IMR-90 (cell line): ENCODE measurements around the gene FAM83G. TPM values are rescaled to one million over a fixed set of nuclear protein-coding genes. Genes with fewer than 3 reads are reported as not detected.

Experiments used
- ATAC-seq: fragments of 200-7000 bp; cut with Tn5 transposase; 2 replicates; pipeline ENCODE4 v1.9.1; 2020; ENCODE audit warnings: low read depth, mild to moderate bottlenecking, moderate library complexity
- BruUV-seq: library from RNA; stranded (reverse); fragments of 400-500 nt; replicated peaks from 2 replicates; lab custom pipeline; 2021; lab: Mats Ljungman, UMichigan
- CTCF ChIA-PET: fragments of 300-600 bp; formaldehyde crosslinking; extraction: SDS; loops from one replicate; lab custom pipeline; 2021; ENCODE audit warnings: antibody characterized with exemption; lab: Yijun Ruan, JAX
- POLR2A ChIA-PET: fragments of 300-600 bp; sonication (Branson Sonifier 250); formaldehyde crosslinking; loops from one replicate; lab custom pipeline; 2022; ENCODE audit warnings: antibody characterized with exemption; ENCODE audit not compliant: unreplicated experiment; lab: Charles Lee
- DNase-seq: peaks from one replicate; pipeline ENCODE4 v3.0.0; 2013
- H2AFZ ChIP-seq: replicated peaks from 2 replicates; pipeline ENCODE3; 2013; ENCODE audit warnings: low read length, mild to moderate bottlenecking; ENCODE audit not compliant: poor library complexity
- H2AK5ac ChIP-seq: 2 replicates; pipeline ENCODE4 v1.6.1; 2013; ENCODE audit warnings: low read depth, low read length, inconsistent platforms
- H2AK9ac ChIP-seq: replicated peaks from 2 replicates; pipeline ENCODE3; 2013; ENCODE audit warnings: mild to moderate bottlenecking, low read depth, low read length, moderate library complexity; ENCODE audit not compliant: poor library complexity
- H2BK120ac ChIP-seq: 2 replicates; pipeline ENCODE4 v1.6.1; 2013; ENCODE audit warnings: low read depth, low read length, inconsistent platforms
- H2BK15ac ChIP-seq: 3 replicates; pipeline ENCODE4 v1.6.1; 2013; ENCODE audit warnings: low read depth, low read length, inconsistent platforms
- H2BK20ac ChIP-seq: 2 replicates; pipeline ENCODE4 v1.6.1; 2013; ENCODE audit warnings: low read depth, mild to moderate bottlenecking, inconsistent platforms, low read length, moderate library complexity
- H2BK5ac ChIP-seq: 2 replicates; pipeline ENCODE4 v1.6.1; 2013; ENCODE audit warnings: mild to moderate bottlenecking, low read depth, low read length, inconsistent platforms; ENCODE audit not compliant: poor library complexity, severe bottlenecking
- H3K14ac ChIP-seq: replicated peaks from 2 replicates; pipeline ENCODE4 v1.6.1; 2013; ENCODE audit warnings: low read depth, low read length, inconsistent platforms
- H3K18ac ChIP-seq: 2 replicates; pipeline ENCODE4 v1.6.1; 2013; ENCODE audit warnings: low read depth, low read length, control low read depth
- H3K23ac ChIP-seq: 2 replicates; pipeline ENCODE4 v1.6.1; 2013; ENCODE audit warnings: low read depth, low read length, inconsistent platforms
- H3K27ac ChIP-seq: 2 replicates; pipeline ENCODE4 v1.5.1; 2013; ENCODE audit warnings: mild to moderate bottlenecking, control low read depth, low read length; ENCODE audit not compliant: insufficient read depth
- H3K27me3 ChIP-seq: 2 replicates; pipeline ENCODE4 v1.6.1; 2013; ENCODE audit warnings: low read length; ENCODE audit not compliant: control insufficient read depth, insufficient read depth
- H3K36me3 ChIP-seq: 2 replicates; pipeline ENCODE4 v1.6.1; 2013; ENCODE audit warnings: low read length, mixed read lengths; ENCODE audit not compliant: control insufficient read depth, insufficient read depth
- H3K4ac ChIP-seq: 2 replicates; pipeline ENCODE4 v1.6.1; 2013; ENCODE audit warnings: low read depth, low read length, inconsistent platforms
- H3K4me1 ChIP-seq: 2 replicates; pipeline ENCODE4 v1.6.1; 2013; ENCODE audit warnings: low read length, mixed read lengths; ENCODE audit not compliant: control insufficient read depth, insufficient read depth
- H3K4me2 ChIP-seq: 2 replicates; pipeline ENCODE4 v1.6.1; 2013; ENCODE audit warnings: low read depth, mild to moderate bottlenecking, control low read depth, low read length, moderate library complexity
- H3K4me3 ChIP-seq: 2 replicates; pipeline ENCODE4 v1.5.1; 2013; ENCODE audit warnings: low read depth, mild to moderate bottlenecking, control low read depth, low read length, moderate library complexity; ENCODE audit not compliant: insufficient read depth
- H3K56ac ChIP-seq: 2 replicates; pipeline ENCODE4 v1.6.1; 2013; ENCODE audit warnings: low read length, inconsistent platforms; ENCODE audit not compliant: insufficient read depth; ENCODE audit errors: extremely low read depth
- H3K79me1 ChIP-seq, 2 experiments: 2 replicates each; pipeline ENCODE4 v1.6.1; 2013; ENCODE audit warnings: low read length in 2 of 2, inconsistent platforms in 1 of 2, low read depth in 1 of 2
- H3K9ac ChIP-seq: 2 replicates; pipeline ENCODE4 v1.6.1; 2013; ENCODE audit warnings: low read depth, low read length, control low read depth
- H3K9me1 ChIP-seq: 2 replicates; pipeline ENCODE4 v1.6.1; 2013; ENCODE audit warnings: low read length, inconsistent platforms; ENCODE audit not compliant: insufficient read depth
- H3K9me3 ChIP-seq: 2 replicates; pipeline ENCODE4 v1.6.1; 2013; ENCODE audit warnings: low read length; ENCODE audit not compliant: control insufficient read depth, insufficient read depth
- H4K20me1 ChIP-seq: 2 replicates; pipeline ENCODE4 v1.6.1; 2013; ENCODE audit warnings: low read length, inconsistent platforms; ENCODE audit not compliant: insufficient read depth
- H4K5ac ChIP-seq: 2 replicates; pipeline ENCODE4 v1.6.1; 2013; ENCODE audit warnings: mild to moderate bottlenecking, low read depth, low read length, control low read depth
- H4K8ac ChIP-seq, 2 experiments: 2 replicates each; pipeline ENCODE4 v1.6.1; 2013; ENCODE audit warnings: low read depth in 2 of 2, low read length in 2 of 2, control low read depth in 1 of 2, inconsistent platforms in 1 of 2
- H4K91ac ChIP-seq: 2 replicates; pipeline ENCODE4 v1.6.1; 2013; ENCODE audit warnings: low read depth, low read length, inconsistent platforms; ENCODE audit not compliant: insufficient read depth
- BHLHE40 ChIP-seq: fragments of 150-350 bp; IDR thresholded peaks from 2 replicates; pipeline ENCODE4 v1.6.1; 2016; ENCODE audit warnings: mild to moderate bottlenecking, low read depth, low read length
- CHD1 ChIP-seq: IDR thresholded peaks from 2 replicates; pipeline ENCODE4 v1.6.1; 2012; ENCODE audit warnings: low read depth, low read length, improper control_type of control experiment
- ELK1 ChIP-seq: fragments of 150-350 bp; IDR thresholded peaks from 2 replicates; pipeline ENCODE4 v1.6.1; 2016; ENCODE audit warnings: low read depth, mild to moderate bottlenecking, low read length, moderate library complexity, borderline replicate concordance
- MAFK ChIP-seq: IDR thresholded peaks from 2 replicates; pipeline ENCODE4 v1.6.1; 2012; ENCODE audit warnings: low read depth, low read length, improper control_type of control experiment
- MXI1 ChIP-seq: IDR thresholded peaks from 2 replicates; pipeline ENCODE4 v1.6.1; 2012; ENCODE audit warnings: low read depth, mild to moderate bottlenecking, low read length, moderate library complexity, borderline replicate concordance
- NFE2L2 ChIP-seq: fragments of 150-350 bp; IDR thresholded peaks from 2 replicates; pipeline ENCODE4 v1.6.1; 2016; ENCODE audit warnings: low read depth, mild to moderate bottlenecking, low read length
- POLR2A ChIP-seq: IDR thresholded peaks from 2 replicates; pipeline ENCODE4 v1.6.1; 2012; ENCODE audit warnings: mild to moderate bottlenecking, low read depth, low read length
- RAD21 ChIP-seq: IDR thresholded peaks from 2 replicates; pipeline ENCODE4 v1.6.1; 2012; ENCODE audit warnings: low read length, improper control_type of control experiment
- SMC3 ChIP-seq: fragments of 150-350 bp; IDR thresholded peaks from 2 replicates; pipeline ENCODE4 v1.6.1; 2016; ENCODE audit warnings: low read depth, mild to moderate bottlenecking, antibody characterized with exemption, low read length, moderate library complexity
- WGBS, 2 experiments: methylation state at CpG; one replicate each; pipeline versions ENCODE4 v1.1.5 to v1.1.7; 2013; ENCODE audit warnings: missing lambda C conversion rate in 2 of 2; ENCODE audit not compliant: insufficient read length in 1 of 2; ENCODE audit errors: extremely low coverage in 2 of 2; 5-methylcytosine and 5-hydroxymethylcytosine counted together
- dilution Hi-C: fragments of 300-500 bp; cut with HindIII; formaldehyde crosslinking; loops from one replicate; pipeline ENCODE4 v1.14.3; 2018; ENCODE audit warnings: low sequenced_read_pairs; ENCODE audit not compliant: unreplicated experiment
- in situ Hi-C: fragments of 300-500 bp; cut with MboI; formaldehyde crosslinking; loops from 3 replicates; pipeline ENCODE4 v1.14.3; 2019; ENCODE audit warnings: low sequenced_read_pairs, inconsistent platforms, mixed read lengths
- intact Hi-C: fragments of 100-400 bp; cut with micrococcal nuclease; formaldehyde crosslinking; loops from 2 replicates; pipeline ENCODE4 v1.10.0; 2022
- polyA plus RNA-seq, 3 experiments: library from polyadenylated mRNA; depleted of rRNA; stranded (reverse); fragments of >200 nt; gene quantifications; 2 replicates each; pipeline ENCODE4 v1.2.3, GENCODE V29; 2012; ENCODE audit warnings: low replicate concordance in 1 of 3
- total RNA-seq: library from RNA; depleted of rRNA; stranded (reverse); fragments of >200 nt; gene quantifications from 2 replicates; pipeline ENCODE4 v1.2.3, GENCODE V29; 2012

Gene FAM83G
- total and polyA plus RNA-seq, 2 of the 4 experiments (the other 2 are of a cell fraction) = 9.5 to 12.6 TPM

- Histone ChIP-seq H3K4me3 (no peak overlapping the region), H2AK5ac (no peak overlapping the region), H2BK15ac (no peak overlapping the region), H3K14ac (no peak overlapping the region), H3K36me3 (no peaks in the 10 kb centered on the region), H4K20me1 (no peaks in the 10 kb centered on the region), H3K27ac (no peak overlapping the region), H2AK9ac (no peak overlapping the region), H3K56ac (no peak overlapping the region), H2AFZ (no peak overlapping the region), H3K27me3 (no peaks in the 10 kb centered on the region; the same call in 1 of the 2 replicates), H4K8ac (no peak overlapping the region), H3K18ac (no peak overlapping the region), H3K79me1 (no peaks in the 10 kb centered on the region), H3K4ac (no peak overlapping the region), H3K9me1 (peaks cover 5% of the 10 kb centered on the region; the same call in 1 of the 2 replicates), H3K4me1 (no peaks in the 10 kb centered on the region), H3K9ac (no peak overlapping the region), H3K4me2 (no peak overlapping the region), H4K91ac (no peak overlapping the region), H3K9me3 (no peaks in the 10 kb centered on the region), H2BK20ac (no peak overlapping the region), H3K23ac (no peak overlapping the region), H4K5ac (no peak overlapping the region), H2BK120ac (no peak overlapping the region), H2BK5ac (no peak overlapping the region)
- CTCF ChIA-PET = no interaction called here
- dilution Hi-C loops (no loop called here), intact Hi-C loops (no loop called here), in situ Hi-C loops (no loop called here)
- WGBS, 2 experiments = no CpG with 5 or more reads among the region's 3 CpGs
- DNase-seq (no peak), ATAC-seq (no peak)
- BruUV-seq = no TSS peak
- TF ChIP-seq BHLHE40 (no peak), SMC3 (no peak), NFE2L2 (no peak), CHD1 (no peak), ELK1 (no peak), MXI1 (no peak), POLR2A (no peak), MAFK (no peak), RAD21 (no peak)
- POLR2A ChIA-PET = no interaction called here
Observed at GRCh38 chr17:19020016-19020415, 15.5 kb upstream of the FAM83G start.
